K562 (cell line): ENCODE results near the gene CUTA. TPM values are rescaled to one million over a fixed set of nuclear protein-coding genes. Genes with fewer than 3 reads are reported as not detected.

ENCODE experiments used
- ATAC-seq: fragments of 200-7000 bp; cut with Tn5 transposase; 3 replicates; pipeline ENCODE4 v1.9.1; 2020; ENCODE audit warnings: moderate library complexity
- BruUV-seq: library from RNA; stranded (reverse); fragments of 400-500 nt; replicated peaks from 2 replicates; lab custom pipeline; 2021; lab: Mats Ljungman, UMichigan
- CTCF ChIA-PET: fragments of 300-600 bp; formaldehyde crosslinking; extraction: SDS; loops from one replicate; lab custom pipeline; 2021; ENCODE audit warnings: low intra/inter-chr PET ratio; lab: Yijun Ruan, JAX
- POLR2A ChIA-PET: fragments of 300-600, 350-650 bp; sonication (Branson Sonifier 250); formaldehyde crosslinking; extraction: SDS; loops from one replicate; lab custom pipeline; 2021; ENCODE audit warnings: antibody characterized with exemption, inconsistent platforms; lab: Yijun Ruan, JAX
- DNase-seq, 4 experiments: peaks; one replicate each; pipeline versions ENCODE4 v3.0.0 to v3.0.0-alpha.2; 2011 to 2018; ENCODE audit warnings: low spot score in 3 of 4, mixed read lengths in 3 of 4; ENCODE audit errors: extremely low read depth in 1 of 4
- FAIRE-seq: peaks from 2 replicates; lab custom pipeline; 2011; peaks lifted over from hg19 to GRCh38; lab: Jason Lieb, UNC
- H2AFZ ChIP-seq: 2 replicates; pipeline ENCODE4 v1.6.0; 2011; ENCODE audit warnings: low read depth, low read length, control low read depth, inconsistent platforms
- H3K27ac ChIP-seq: fragments of 200-600 bp; 3 replicates; pipeline ENCODE4 v1.8.0; 2011; ENCODE audit warnings: low read depth, mild to moderate bottlenecking, control low read depth, inconsistent platforms, low read length, moderate library complexity, mixed read lengths; ENCODE audit errors: extremely low read depth
- H3K27me3 ChIP-seq, 2 experiments: fragments of 300-600 bp in 1 of 2; 2 replicates in 1 of 2; 3 replicates in 1 of 2; pipeline versions ENCODE4 v1.6.0 to v1.8.0; 2011; ENCODE audit warnings: inconsistent platforms in 2 of 2, low read length in 2 of 2, mild to moderate bottlenecking in 1 of 2, mixed read lengths in 1 of 2, moderate library complexity in 1 of 2; ENCODE audit not compliant: control insufficient read depth in 2 of 2, insufficient read depth in 2 of 2
- H3K36me3 ChIP-seq: fragments of 300-600 bp; 3 replicates; pipeline ENCODE4 v1.8.0; 2011; ENCODE audit warnings: mild to moderate bottlenecking, low read length, inconsistent platforms; ENCODE audit not compliant: control insufficient read depth, insufficient read depth
- H3K4me1 ChIP-seq, 2 experiments: fragments of 200-600 bp in 1 of 2; replicated peaks in 1 of 2; 2 replicates in 1 of 2; 3 replicates in 1 of 2; pipeline versions ENCODE4 v1.5.1 to v1.8.0; 2011; ENCODE audit warnings: inconsistent platforms in 2 of 2, low read length in 2 of 2, mild to moderate bottlenecking in 1 of 2, mixed read lengths in 1 of 2, moderate library complexity in 1 of 2; ENCODE audit not compliant: control insufficient read depth in 2 of 2, insufficient read depth in 2 of 2
- H3K4me2 ChIP-seq: 2 replicates; pipeline ENCODE4 v1.6.1; 2011; ENCODE audit warnings: low read length, control low read depth, inconsistent platforms, mixed read lengths; ENCODE audit not compliant: insufficient read depth
- H3K4me3 ChIP-seq: fragments of 200-600 bp; sonication (generic), shearing (Covaris generic); 2 replicates; pipeline ENCODE4 v1.5.1; 2016; ENCODE audit warnings: control low read depth, inconsistent platforms
- H3K79me2 ChIP-seq: fragments of 200-600 bp; 3 replicates; pipeline ENCODE4 v1.8.0; 2011; ENCODE audit warnings: low read length, inconsistent platforms; ENCODE audit not compliant: control insufficient read depth, insufficient read depth
- H3K9ac ChIP-seq, 2 experiments: 2 replicates each; pipeline versions ENCODE4 v1.6.0 to v1.6.1; 2011; ENCODE audit warnings: low read depth in 2 of 2, low read length in 2 of 2, control low read depth in 1 of 2, inconsistent platforms in 1 of 2, mild to moderate bottlenecking in 1 of 2, mixed read lengths in 1 of 2; ENCODE audit not compliant: insufficient read depth in 1 of 2
- H3K9me1 ChIP-seq: one replicate; pipeline ENCODE4 v1.6.0; 2011; ENCODE audit warnings: inconsistent platforms, mild to moderate bottlenecking, low read length, moderate library complexity; ENCODE audit not compliant: control insufficient read depth, insufficient read depth
- H3K9me3 ChIP-seq: replicated peaks from 2 replicates; pipeline ENCODE4 v1.5.1; 2011; ENCODE audit warnings: low read depth, low read length, inconsistent platforms; ENCODE audit not compliant: control insufficient read depth, insufficient read depth
- H4K20me1 ChIP-seq: replicated peaks from 2 replicates; pipeline ENCODE4 v1.6.1; 2011; ENCODE audit warnings: low read length, inconsistent platforms, mixed read lengths; ENCODE audit not compliant: control insufficient read depth, insufficient read depth
- E2F4 ChIP-seq: sonication (generic); formaldehyde crosslinking; IDR thresholded peaks from 2 replicates; pipeline ENCODE4 v1.8.0; 2022; ENCODE audit warnings: mild to moderate bottlenecking, low read depth, missing genetic modification reagents
- HES1 ChIP-seq: fragments of 450-650 bp; IDR thresholded peaks from 2 replicates; pipeline ENCODE4 v1.6.1; 2016; ENCODE audit warnings: low read depth, mild to moderate bottlenecking, moderate library complexity
- MTA3 ChIP-seq: fragments of 450-650 bp; formaldehyde crosslinking; IDR thresholded peaks from 2 replicates; pipeline ENCODE4 v1.6.1; 2017; ENCODE audit warnings: mild to moderate bottlenecking, borderline replicate concordance
- RCOR1 ChIP-seq, 2 experiments: IDR thresholded peaks; 2 replicates each; pipeline ENCODE4 v1.6.1; 2012; ENCODE audit warnings: low read depth in 2 of 2, low read length in 2 of 2, borderline replicate concordance in 1 of 2, improper control_type of control experiment in 1 of 2
- RREB1 ChIP-seq: fragments of 250-450 bp; sonication (Bioruptor Pico); IDR thresholded peaks from 2 replicates; pipeline ENCODE4 v1.4.0; 2020
- WGBS: fragments of 100-300 bp; shearing (Covaris generic); methylation state at CpG from one replicate; pipeline ENCODE4 v1.1.6; 2016; ENCODE audit warnings: low coverage, mixed read lengths; ENCODE audit not compliant: insufficient coverage; ENCODE audit errors: missing lambda C conversion rate; 5-methylcytosine and 5-hydroxymethylcytosine counted together
- in situ Hi-C: fragments of 300-500 bp; cut with MboI; formaldehyde crosslinking; loops from 4 replicates; pipeline ENCODE4 v1.15.0; 2018; ENCODE audit warnings: inconsistent platforms, mixed read lengths
- intact Hi-C: fragments of 100-400 bp; cut with micrococcal nuclease; formaldehyde crosslinking; loops from 2 replicates; pipeline ENCODE4 v1.14.2; 2022
- polyA plus RNA-seq, 8 experiments: library from polyadenylated mRNA; depleted of rRNA in 4 of 8; stranded (reverse) in 5 of 8; unstranded in 3 of 8; fragments of >200 nt; fragmentation: Nextera tagmentation in 2 of 8; fragmentation: Illumina TruSeq in 1 of 8; extraction: Ambion mirVana in 2 of 8; extraction: Trizol in 1 of 8; gene quantifications; 2 replicates each; pipeline versions ENCODE4 v1.2.1 to v1.2.3, GENCODE V29; 2011 to 2014; ENCODE audit warnings: inconsistent platforms in 1 of 8, missing spikeins in 1 of 8
- total RNA-seq, 7 experiments: library from RNA; depleted of rRNA in 6 of 7; stranded (reverse); fragments of >200 nt in 6 of 7; fragmentation: Illumina TruSeq in 2 of 7; extraction: Trizol in 2 of 7; gene quantifications; 2 replicates each; pipeline versions ENCODE4 v1.2.1 to v1.2.3, GENCODE V29; 2011 to 2021; ENCODE audit warnings: low replicate concordance in 1 of 7

The CUTA gene
- total and polyA plus RNA-seq, 9 of the 15 experiments (the other 6 are each of a cell fraction or from before 2014, with no cell fraction given) = 166 to 682 (median 310) TPM

- Histone ChIP-seq H3K4me3 (no peak overlapping the region), H3K27me3 (no peaks in the 10 kb centered on the region), H3K4me1 (peaks cover 30 to 42% of the 10 kb centered on the region in 2 experiments), H4K20me1 (no peaks in the 10 kb centered on the region), H3K36me3 (no peaks in the 10 kb centered on the region), H3K27ac (no peak overlapping the region), H3K4me2 (no peak overlapping the region), H3K9me3 (no peaks in the 10 kb centered on the region), H3K9me1 (no peaks in the 10 kb centered on the region), H2AFZ (peak overlapping the region; percentile 32), H3K9ac (peak overlapping the region in 1 of 2 experiments; percentile 5; a peak in 1 of 4 replicates), H3K79me2 (no peaks in the 10 kb centered on the region)
- WGBS = 10% methylated on average over 5 of the region's 5 CpGs
- intact Hi-C loops = loop anchor here (10.0 kb wide), 1 partner anchor 52 kb away; the partner anchor contains the start of gene SYNGAP1
- ATAC-seq (no peak; the same call in 2 of the 3 replicates), DNase-seq (no peak), FAIRE-seq (no peak)
- no TSS peak for BruUV-seq
- ChIA-PET CTCF (no interaction called here), POLR2A (interaction anchor here (0.5 to 0.7 kb wide), 3 partner anchors 33 to 1809 kb away, joined by 3 to 4 read pairs (median 3); no protein-coding TSS in a partner anchor)
- in situ Hi-C loops = no loop called here
- TF ChIP-seq MTA3 (0 out of 2 replicates have a peak, but pooled peaks have one; percentile 16), RREB1 (no peak), RCOR1 (IDR thresholded peaks at IDR 0.05; ENCODE audit: borderline replicate concordance in 1 of 2, low read depth in 2 of 2, low read length in 2 of 2) (0 out of 4 replicates have a peak, but pooled peaks of 1 of the 2 experiments have one; percentile 14), E2F4 (no peak), HES1 (no peak)
Observed at GRCh38 chr6:33372526-33373123, 45.3 kb downstream of the CUTA start.
